Prostate gland (tissue), 2 donors: ENCODE data around the gene ERICH6.

ENCODE experiments used
- CTCF ChIP-seq, 4 experiments: fragments of 200-600 bp in 2 of 4; fragments of 450-650 bp in 2 of 4; sonication (generic) in 2 of 4; IDR thresholded peaks; 1 replicate in 3 of 4; 2 replicates in 1 of 4; pipeline ENCODE4 v1.5.1; 2016 to 2019; ENCODE audit warnings: antibody characterized with exemption in 4 of 4, mild to moderate bottlenecking in 2 of 4, moderate library complexity in 2 of 4
- POLR2A ChIP-seq: fragments of 450-650 bp; IDR thresholded peaks from one replicate; pipeline ENCODE4 v1.6.1; 2016; ENCODE audit warnings: antibody characterized with exemption, mild to moderate bottlenecking

GRCh38 chr3:150736903-150737832 is 33.4 kb upstream of the ERICH6 start:
- TF ChIP-seq CTCF (IDR thresholded peaks at IDR 0.05) (no peak), POLR2A (no peak)
